ENCODE results near the gene CLASRP.
"Not testable (repeated sequence)": the region's sequence is repeated elsewhere in the genome, so short reads cannot be mapped to it uniquely, and the experiment has no call there.

Gene CLASRP

GRCh38 chr19:45038931-45039893 is at the start of gene CLASRP:
Gene CLASRP (plus strand): TSS chr19:45039045. CDS start chr19:45040213, 1,168 bp downstream.
- DNase-seq, result no peak

GRCh38 chr19:44990459-44990858 is 48.4 kb upstream of the CLASRP start:
- no peak for DNase-seq

- DNase-seq, result no peak
Observed at GRCh38 chr19:44990966-44991365, 47.9 kb upstream of the CLASRP start.

GRCh38 chr19:44992336-44993163 is 46.3 kb upstream of the CLASRP start:
- no peak for DNase-seq

- no peak for DNase-seq
Observed at GRCh38 chr19:44993526-44993925, 45.3 kb upstream of the CLASRP start.

GRCh38 chr19:44993926-44994537 is 44.8 kb upstream of the CLASRP start:
- no peak for DNase-seq

GRCh38 chr19:44998025-44998424 is 40.8 kb upstream of the CLASRP start:
- no peak for DNase-seq

GRCh38 chr19:44999131-44999925 is 39.5 kb upstream of the CLASRP start:
- DNase-seq, result not testable (repeated sequence)

GRCh38 chr19:45000665-45001064 is 38.2 kb upstream of the CLASRP start:
- DNase-seq, result not testable (repeated sequence)

GRCh38 chr19:45001087-45001739 is 37.6 kb upstream of the CLASRP start, which contains the start of gene RELB:
Gene RELB (plus strand): TSS chr19:45001464. CDS start chr19:45001580, 116 bp downstream.
- DNase-seq, result no peak

GRCh38 chr19:45003485-45003884 is 35.4 kb upstream of the CLASRP start:
- DNase-seq, result no peak

GRCh38 chr19:45005787-45006186 is 33.1 kb upstream of the CLASRP start:
- DNase-seq, result no peak

- DNase-seq, result no peak
Observed at GRCh38 chr19:45008552-45008951, 30.3 kb upstream of the CLASRP start.

- DNase-seq, result no peak
Observed at GRCh38 chr19:45009625-45010255, 29.1 kb upstream of the CLASRP start.

- no peak for DNase-seq
Observed at GRCh38 chr19:45010306-45010705, 28.5 kb upstream of the CLASRP start.

- no peak for DNase-seq
Observed at GRCh38 chr19:45011959-45012358, 26.9 kb upstream of the CLASRP start.

GRCh38 chr19:45016388-45017314 is 22.2 kb upstream of the CLASRP start:
- no peak for DNase-seq

GRCh38 chr19:45019187-45019586 is 19.7 kb upstream of the CLASRP start:
- no peak for DNase-seq

- no peak for DNase-seq
Observed at GRCh38 chr19:45020071-45020470, 18.8 kb upstream of the CLASRP start.

GRCh38 chr19:45021971-45022370 is 16.9 kb upstream of the CLASRP start:
- DNase-seq, result no peak

Data from cortex of kidney (tissue), 1 donor.